Activated CD4-positive, alpha-beta T cell treated with anti-CD3 and anti-CD28 coated beads, Interleukin-10, Interleukin-2, amounts not matched to agents 100 ng/mL and 50 ng/mL, durations not matched to agents 16 hours and 8 hours (primary cell): Measurements from ENCODE around the gene MANBA.

Experiments used
- DNase-seq: peaks from one replicate; pipeline ENCODE4 v3.0.0-alpha.2; 2020

MANBA gene

GRCh38 chr4:102760645-102761295, at the start of gene MANBA:
Gene MANBA (minus strand): TSS chr4:102760968. CDS start chr4:102760894, 74 bp downstream.
- peak; percentile 89 for DNase-seq

GRCh38 chr4:102809691-102810090, 48.9 kb upstream of the MANBA start:
- no peak for DNase-seq

- DNase-seq, result no peak
Measured at GRCh38 chr4:102809190-102809589, 48.4 kb upstream of the MANBA start.

GRCh38 chr4:102808009-102808408, 47.2 kb upstream of the MANBA start:
- no peak for DNase-seq

GRCh38 chr4:102807345-102807744, 46.6 kb upstream of the MANBA start:
- DNase-seq, result no peak

GRCh38 chr4:102799816-102800215, 39.0 kb upstream of the MANBA start:
- DNase-seq, result no peak

- no peak for DNase-seq
Measured at GRCh38 chr4:102794999-102795398, 34.2 kb upstream of the MANBA start.

- no peak for DNase-seq
Measured at GRCh38 chr4:102792361-102792936, 31.7 kb upstream of the MANBA start.

GRCh38 chr4:102791318-102791835, 30.6 kb upstream of the MANBA start:
- DNase-seq, result no peak

- peak; percentile 47 for DNase-seq
Measured at GRCh38 chr4:102789317-102789717, 28.5 kb upstream of the MANBA start.

GRCh38 chr4:102787944-102788343, 27.2 kb upstream of the MANBA start:
- no peak for DNase-seq

- peak; percentile 24 for DNase-seq
Measured at GRCh38 chr4:102787096-102787881, 26.5 kb upstream of the MANBA start.

GRCh38 chr4:102786279-102786678, 25.5 kb upstream of the MANBA start:
- DNase-seq, result no peak

GRCh38 chr4:102783006-102783405, 22.2 kb upstream of the MANBA start:
- DNase-seq, result no peak

GRCh38 chr4:102781570-102781969, 20.8 kb upstream of the MANBA start:
- no peak for DNase-seq

- peak; percentile 46 for DNase-seq
Measured at GRCh38 chr4:102780476-102781144, 19.8 kb upstream of the MANBA start.

GRCh38 chr4:102779204-102779603, 18.4 kb upstream of the MANBA start:
- DNase-seq, result no peak

GRCh38 chr4:102778720-102779119, 18.0 kb upstream of the MANBA start:
- no peak for DNase-seq

- no peak for DNase-seq
Measured at GRCh38 chr4:102775805-102776204, 15.0 kb upstream of the MANBA start.

GRCh38 chr4:102774254-102774653, 13.5 kb upstream of the MANBA start:
- DNase-seq, result no peak

GRCh38 chr4:102772738-102773340, 12.1 kb upstream of the MANBA start:
- DNase-seq, result no peak

- DNase-seq, result no peak
Measured at GRCh38 chr4:102764901-102765300, 4.1 kb upstream of the MANBA start.

- no peak for DNase-seq
Measured at GRCh38 chr4:102761906-102762305, 1.1 kb upstream of the MANBA start.
